Activated CD4-positive, alpha-beta T cell treated with anti-CD3 and anti-CD28 coated beads for 1 hour (primary cell): Measurements from ENCODE around the gene UBE2E2.
"Not testable (repeated sequence)": the region's sequence is repeated elsewhere in the genome, so short reads cannot be mapped to it uniquely, and the experiment has no call there.

Source experiments
- DNase-seq: peaks from one replicate; pipeline ENCODE4 v3.0.0-alpha.2; 2020

The UBE2E2 gene

DNA sequence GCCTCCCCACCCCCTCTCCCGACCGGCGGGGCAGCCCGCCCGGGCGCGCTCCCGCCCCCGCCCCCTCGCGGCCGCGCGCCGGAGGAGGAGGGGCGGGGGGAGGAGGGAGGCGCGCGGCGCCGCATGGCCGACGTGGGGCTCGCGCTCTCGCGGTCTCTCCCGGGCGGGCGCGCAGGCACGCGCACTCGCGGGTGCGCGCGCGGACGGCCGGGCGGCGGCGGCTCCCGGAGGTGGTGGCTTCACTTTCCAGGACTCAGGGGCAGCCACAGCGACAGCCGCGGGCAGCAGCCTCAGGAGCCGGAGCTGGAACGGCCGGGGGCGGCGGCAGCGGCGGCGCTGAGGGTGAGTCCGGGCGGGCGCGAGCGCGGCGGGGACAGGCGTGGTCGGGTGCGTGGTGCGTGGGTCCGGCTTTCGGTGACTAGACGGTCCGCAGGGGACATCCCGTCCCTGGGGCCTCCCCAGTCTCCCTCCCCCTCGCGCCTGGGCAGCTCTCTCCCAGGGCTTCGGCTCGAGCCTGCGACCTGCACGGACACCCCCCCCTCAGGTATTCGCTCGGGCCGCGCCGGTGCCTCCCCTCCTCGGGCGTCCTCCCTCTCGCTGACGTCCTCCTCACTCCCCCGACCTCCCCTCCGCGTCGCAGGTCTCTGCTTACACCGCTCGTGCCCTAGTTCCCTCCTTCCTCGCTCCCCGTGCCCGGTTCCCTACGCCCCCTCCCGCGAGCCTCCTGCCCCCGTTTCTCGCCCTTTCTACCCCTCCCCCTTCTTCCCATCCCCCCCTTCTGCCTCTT, at the start of gene UBE2E2:
TSS of gene UBE2E2 (plus strand) at position 407 of the 787 bp plus-strand sequence.
- peak; percentile 47 for DNase-seq

DNA sequence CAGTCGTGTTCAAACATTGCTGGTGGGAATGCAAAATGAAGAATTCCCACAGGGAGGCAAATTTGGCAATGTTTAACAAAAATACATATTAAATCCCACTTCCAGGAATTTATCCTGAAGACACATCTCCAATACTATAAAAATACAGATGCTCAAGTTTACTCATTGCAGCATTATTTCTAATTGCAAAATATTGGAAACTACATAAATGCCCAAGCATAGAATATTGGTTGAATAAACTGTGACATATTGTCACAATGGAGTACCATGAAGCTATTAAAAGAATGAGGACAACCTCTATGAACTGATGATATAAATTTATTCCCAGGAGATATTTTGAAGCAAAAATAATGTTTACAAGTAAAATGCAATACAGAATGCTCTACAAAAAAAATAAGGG, 49.7 kb upstream of the UBE2E2 start:
- no peak for DNase-seq

DNA sequence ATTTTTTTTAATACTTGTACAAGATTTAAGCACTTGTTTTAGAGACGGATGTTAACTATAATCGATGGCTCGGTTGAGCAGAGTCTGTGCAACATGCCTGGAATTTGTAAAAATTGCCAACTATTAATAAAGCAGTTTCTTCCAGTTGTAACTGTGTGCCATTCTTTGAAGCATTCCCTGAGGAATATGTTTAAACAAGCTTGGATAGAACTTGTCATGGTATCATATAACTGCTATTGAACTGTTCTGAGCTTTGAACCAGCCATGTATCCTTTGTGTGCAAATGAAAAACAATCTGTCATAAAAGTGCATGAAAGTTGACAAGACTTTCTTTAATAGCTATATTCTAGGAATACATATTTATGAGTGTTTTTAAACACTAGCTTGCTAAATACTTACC, 45.8 kb upstream of the UBE2E2 start:
- DNase-seq = no peak

DNA sequence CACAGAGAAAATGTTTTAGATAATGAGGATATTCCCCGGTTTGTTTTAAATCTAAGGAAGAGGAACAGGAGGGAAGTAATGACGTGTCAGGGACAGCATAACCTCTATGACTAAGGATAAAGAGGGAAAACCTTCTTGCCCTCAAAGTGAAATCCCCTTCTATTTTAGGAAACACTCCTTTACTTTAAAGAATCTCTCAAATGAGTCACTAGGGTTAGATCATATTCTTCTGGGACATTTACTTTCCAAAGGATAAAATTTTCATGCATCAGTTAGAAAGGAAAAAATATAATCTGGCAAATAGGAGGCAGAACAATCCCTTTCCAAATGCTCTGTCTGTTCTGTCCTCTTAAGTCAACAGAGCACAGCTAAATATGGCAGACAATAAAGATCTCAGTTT, 43.2 kb upstream of the UBE2E2 start:
- no peak for DNase-seq

DNA sequence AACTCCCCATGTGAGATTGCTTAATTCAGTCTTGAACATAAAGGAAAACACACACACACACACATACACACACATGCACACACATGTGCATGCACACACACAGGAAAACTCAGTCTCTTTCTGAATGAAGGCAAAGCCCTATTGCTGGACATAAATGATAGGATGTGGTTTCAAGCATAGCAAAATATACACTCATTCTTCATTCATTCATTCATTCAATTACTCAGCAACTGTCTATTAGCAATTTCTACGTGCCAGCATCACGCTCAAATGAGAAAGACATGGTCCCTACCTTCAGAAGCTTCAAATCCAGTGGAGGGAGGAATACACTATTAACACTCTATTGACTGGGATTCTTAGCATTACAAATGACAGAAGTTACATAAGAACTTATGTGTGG, 41.8 kb upstream of the UBE2E2 start:
- no peak for DNase-seq

DNA sequence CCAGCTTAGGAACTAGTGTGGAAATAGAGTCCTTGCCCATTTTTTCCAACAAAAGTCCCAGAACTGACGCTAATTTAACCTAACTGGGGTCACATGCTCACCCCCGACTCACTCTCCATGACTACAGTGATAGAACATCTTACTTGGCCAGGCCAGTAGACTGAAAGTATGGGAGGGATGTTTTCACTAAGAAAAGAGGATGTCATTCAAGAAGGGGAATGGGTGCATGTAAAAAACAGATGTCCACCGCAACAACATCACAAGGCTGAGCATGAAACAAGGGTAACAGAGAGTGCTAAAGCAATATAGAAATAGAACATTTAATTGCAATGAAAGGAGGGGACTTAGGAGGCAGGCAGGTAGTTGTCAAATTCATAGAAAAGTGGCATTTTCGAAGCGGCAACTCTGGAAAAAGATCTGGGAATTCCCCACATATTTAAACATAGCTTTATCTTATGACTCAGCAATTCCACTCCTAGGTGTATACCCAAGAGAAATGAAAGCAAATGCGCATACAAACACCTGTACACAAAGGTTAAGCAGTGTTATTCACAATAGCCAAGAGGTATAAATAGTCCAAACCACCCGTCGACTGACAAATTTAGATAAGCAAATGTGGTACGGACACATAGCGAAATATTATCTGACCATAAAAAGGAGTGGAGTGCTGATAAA, 41.1 kb upstream of the UBE2E2 start:
- no peak for DNase-seq

DNA sequence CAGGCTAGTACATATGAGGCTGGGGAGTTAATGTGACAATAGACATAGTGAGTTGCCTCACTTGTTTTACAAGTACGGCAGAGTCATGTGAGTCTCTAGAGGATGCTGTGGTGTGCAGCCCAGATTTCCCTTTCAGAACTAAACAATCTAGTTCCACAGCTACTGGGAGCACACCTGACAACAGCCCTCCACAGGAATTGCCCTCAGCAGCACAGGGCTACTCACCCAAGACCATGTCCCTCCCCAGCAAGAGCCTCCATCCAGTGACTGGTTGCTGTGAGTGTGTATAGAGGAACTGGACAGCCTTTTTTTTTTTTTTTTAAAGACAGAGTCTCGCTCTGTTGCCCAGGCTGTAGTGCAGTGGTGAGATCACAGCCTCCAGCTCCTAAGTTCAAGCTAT, 40.2 kb upstream of the UBE2E2 start:
- DNase-seq = no peak

DNA sequence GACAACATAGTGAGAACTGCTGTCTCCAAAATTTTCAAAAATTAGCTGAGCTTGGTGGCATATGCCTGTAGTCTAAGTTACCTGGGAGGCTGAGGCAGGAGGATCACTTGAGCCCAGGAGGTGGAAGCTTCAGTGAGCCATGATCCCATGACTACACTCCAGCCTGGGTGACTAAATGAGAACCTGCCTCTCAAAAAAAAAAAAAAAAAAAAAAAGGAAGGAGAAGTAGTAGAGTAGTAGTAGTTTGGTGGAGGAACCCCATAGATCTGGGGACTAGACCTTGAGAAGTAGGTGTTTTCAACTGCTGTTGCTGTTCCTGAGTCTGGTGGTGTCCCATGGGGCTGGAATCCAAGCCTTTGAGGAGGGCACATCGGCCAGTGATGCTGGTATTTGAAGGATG, 38.4 kb upstream of the UBE2E2 start:
- DNase-seq = no peak

DNA sequence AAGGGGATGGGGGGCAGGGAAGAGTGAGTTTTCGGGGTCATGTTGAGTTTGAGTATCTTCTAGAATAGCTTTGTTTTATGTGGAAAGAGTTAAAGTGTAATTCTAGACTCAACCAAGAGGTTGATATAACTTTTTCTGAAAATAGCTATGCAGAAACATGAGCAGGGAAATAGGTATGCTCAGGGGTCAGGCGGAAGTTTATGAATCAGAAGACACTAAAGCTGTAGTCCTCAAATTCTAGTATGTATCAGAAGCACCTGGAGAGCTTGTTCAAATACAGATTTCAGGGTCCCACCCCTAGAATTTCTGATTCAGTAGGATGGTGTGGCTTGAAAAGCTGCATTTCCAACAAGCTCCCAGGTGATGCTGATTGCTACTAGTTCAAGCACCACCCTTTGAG, 37.6 kb upstream of the UBE2E2 start:
- DNase-seq = no peak

DNA sequence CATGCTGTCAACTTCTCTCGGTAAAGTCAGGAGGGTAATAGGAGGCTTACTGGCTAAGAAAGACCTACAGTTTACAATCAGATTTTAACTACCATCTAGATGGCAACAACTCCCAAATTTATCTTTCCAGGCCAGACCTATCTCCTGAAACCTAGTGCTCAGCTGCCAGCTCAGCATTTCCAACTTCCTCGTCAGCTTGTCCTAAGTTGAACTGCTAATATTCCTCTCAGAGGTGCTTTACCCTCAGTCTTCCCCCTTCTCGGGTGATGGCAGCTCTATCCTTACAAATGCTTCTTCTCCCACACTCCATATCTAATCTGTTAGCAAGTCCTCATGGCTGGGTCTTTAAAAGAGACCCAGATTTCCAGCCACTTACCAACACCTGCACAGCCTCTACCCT, 36.9 kb upstream of the UBE2E2 start:
- no peak for DNase-seq

DNA sequence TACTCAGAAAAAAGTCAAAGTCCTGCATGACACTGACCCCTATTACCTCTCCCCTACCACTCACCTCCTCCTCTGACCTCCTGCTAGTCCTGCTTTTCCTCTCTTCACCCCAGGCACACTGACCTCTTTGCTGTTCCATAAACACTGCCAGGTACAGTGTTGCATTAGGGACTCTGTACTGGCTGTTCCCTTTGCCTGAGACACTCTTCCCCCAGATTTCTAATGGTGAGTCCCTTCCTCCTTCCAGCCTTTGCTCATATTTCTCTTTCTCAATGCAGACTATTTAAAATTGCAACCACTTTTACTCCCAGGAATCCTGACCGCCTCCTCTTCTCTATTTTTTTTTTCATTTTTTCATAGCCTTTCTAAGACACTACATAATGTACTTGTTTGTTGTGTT, 36.3 kb upstream of the UBE2E2 start:
- no peak for DNase-seq

DNA sequence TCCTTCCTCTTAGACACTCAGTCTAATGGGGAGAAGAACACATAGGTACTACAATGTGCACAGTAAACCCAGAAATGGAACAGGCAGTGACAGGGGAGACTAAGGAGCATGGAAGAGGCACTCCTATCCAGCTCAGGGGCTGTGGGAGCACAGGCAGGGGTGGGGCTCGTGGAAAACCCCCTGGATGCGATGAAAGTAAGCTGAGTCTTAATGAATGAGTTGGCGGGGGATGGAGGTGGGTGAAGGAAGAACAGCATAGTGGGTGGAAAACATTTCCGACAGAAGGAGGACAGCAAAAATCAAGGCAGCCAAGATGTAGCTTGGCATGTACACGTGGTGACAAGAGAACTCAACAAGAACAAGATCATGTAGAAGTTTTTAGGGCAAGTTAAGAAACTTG, 33.6 kb upstream of the UBE2E2 start:
- DNase-seq = no peak

DNA sequence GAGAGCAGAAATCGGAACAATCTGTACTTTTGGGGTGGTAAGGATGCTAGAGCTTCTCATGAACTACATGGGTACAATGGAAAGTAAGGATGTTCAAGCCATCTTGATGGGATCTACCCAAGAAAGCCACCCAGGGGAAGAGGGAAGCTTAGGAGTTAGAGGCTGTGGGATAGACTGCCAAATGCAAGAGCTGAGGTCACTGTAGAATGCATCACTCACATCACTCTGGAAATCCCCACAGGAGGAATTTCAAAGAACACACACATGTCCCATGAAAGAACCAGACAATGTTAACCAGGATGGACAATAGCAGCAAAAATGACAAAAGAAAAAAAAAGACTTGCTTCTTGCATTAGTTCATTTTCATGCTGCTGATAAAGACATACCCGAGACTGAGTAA, 32.8 kb upstream of the UBE2E2 start:
- no peak for DNase-seq

DNA sequence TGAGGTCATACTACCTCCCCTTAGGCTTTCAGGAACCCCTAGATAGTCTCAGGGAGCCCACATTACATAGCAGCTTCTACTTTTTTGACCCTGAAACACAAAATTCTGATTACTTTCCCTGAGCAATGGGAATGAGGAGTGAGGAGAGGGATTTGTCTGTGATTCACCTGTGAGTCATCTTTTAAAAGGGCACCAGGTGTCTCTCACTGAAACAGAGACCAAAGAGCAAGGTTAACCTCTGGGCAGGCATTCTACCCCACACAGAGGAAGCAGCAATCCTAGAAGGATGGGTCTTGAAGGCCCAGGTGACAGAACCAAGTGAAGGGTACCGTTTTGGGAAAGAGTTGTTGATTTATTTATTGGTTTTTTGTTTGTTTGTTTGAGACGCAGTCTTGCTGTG, 31.1 kb upstream of the UBE2E2 start:
- no peak for DNase-seq

DNA sequence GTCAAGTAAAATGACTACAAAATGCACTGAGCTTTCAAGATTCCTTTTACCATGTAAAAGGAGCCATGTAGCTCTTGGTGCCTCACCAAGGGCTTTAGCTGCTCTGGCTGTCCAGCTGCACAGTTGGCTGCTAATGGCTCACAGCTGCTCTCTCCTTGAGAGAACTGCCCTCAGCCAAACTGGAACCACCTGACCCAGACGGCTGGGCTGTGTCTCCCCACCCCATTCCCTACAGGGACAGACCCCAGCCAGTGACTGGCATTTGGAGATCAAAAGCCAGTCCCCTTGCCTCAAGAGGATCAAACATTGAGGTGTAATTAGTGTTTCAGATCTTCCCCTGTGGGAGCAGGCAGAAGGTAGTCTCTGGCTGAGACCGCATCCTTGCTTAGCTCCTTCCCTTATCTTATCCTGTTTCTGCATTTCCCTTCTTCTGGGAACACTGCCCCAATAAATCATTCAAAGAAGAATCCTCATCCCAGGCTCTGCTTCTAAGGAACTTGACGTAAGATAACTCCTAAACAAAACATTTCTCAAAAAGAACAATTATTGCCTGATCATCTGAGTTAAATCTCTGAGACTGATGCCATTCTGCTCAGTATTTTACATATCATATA, 28.6 kb upstream of the UBE2E2 start:
- DNase-seq = no peak

DNA sequence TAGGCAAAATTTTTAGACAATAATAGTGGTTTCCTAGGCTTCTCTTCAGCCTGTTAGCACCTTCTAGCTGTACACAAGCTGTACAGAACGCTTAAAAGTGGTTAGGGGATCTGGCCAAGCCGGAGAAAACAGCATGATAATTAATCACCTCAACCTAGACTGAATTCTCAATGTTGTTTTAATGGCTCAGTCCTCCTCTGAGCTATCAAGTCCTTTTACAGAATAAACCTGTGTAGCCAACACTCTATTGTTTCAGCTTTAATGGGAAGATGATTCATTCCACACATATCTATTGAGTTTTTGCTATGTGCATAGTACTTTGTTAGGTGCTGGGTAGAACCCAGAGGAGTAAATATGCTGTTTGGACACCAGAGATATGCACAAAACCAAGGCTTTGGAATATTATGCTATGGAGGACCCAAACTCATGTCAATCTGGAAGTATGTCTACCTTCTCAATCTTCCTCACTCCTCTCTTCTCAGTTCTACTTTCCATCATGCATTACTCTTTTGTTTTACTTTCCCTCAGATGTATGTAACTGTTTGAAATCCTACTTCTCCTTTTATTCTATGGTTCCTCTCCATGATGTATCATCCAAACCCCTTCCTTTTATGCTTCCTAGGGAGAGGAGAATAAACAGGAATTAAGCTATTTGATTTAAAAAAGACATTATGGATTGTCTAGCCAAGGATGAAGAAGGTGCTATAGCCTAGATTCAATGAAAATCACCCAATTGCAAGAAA, 27.6 kb upstream of the UBE2E2 start:
- no peak for DNase-seq

DNA sequence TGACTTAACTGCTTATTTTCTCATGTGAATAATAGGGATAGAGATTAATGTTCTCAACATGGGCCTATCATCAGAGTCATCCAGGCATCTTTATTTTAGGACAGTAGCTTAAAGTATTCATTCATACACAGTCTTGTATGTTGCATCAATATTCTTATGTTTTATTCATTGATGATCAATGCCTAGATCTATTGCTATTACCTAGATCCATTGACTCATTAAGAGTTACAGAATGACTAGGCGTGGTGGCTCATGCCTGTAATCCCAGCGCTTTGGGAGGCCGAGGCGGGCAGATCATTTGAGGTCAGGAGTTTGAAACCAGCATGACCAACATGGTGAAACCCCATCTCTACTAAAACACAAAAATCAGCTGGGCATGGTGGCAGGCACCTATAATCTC, 26.3 kb upstream of the UBE2E2 start:
- DNase-seq = not testable (repeated sequence)

DNA sequence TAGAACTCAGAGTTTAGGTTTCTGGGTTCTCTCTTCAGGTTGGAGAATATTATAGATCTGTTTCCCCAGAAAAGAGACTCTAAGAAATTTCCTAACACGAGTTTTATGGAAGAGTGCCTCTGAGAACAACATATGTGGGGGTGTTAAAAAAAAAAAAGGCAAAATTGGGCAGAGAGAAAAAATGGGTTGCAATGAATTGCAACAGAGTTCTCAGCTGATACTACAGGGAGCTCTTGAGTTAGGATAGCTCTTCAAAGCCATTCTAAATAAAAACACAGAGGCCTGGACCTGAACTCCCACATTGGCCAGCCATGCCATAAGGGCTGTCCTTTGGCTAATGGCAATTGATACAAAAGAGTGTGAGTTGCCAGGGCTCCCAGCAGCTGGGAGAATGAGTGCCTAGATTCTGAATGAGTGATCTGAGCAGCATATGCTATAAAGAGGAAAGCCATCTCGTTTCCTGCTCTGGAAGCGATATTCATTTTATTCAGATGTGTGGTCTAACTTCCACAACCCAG, 20.1 kb upstream of the UBE2E2 start:
- DNase-seq = no peak

DNA sequence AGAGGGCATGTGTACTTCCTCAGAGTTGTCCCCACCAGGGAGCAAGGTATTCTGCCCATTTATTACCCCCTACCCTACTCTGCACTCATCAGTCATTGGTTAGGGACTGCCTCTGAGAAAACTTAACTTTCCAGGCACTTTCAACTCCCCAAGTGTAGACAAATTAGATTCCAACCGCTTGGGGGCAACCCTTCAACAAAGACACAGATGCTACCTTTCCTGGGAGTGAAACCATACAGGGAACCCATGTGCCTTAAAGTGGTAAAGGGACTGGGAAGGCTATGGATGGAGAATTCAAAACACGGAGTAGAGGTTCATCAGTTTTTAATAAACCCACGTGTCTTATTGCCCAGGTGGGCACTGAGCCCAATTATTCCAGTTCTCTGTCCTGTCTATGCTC, 19.4 kb upstream of the UBE2E2 start:
- DNase-seq = no peak

DNA sequence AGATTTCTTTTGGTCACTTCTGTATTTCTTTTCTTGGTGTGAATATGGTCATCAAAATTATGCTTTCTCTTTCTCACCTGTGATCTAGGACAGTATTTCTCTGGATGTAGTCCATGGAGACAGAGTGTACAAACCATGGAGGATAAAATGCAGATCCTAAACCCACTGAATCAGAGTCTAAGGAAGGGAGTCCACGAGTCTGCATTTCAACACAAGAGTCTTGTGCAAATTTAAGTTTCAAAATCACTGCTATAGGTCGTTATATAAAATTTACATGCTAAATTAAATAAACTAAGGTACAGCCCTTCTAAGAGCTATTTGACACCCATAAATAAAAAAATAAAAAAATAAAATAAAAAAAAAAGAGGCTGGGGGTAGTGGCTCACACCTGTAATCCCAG, 17.3 kb upstream of the UBE2E2 start:
- no peak for DNase-seq

DNA sequence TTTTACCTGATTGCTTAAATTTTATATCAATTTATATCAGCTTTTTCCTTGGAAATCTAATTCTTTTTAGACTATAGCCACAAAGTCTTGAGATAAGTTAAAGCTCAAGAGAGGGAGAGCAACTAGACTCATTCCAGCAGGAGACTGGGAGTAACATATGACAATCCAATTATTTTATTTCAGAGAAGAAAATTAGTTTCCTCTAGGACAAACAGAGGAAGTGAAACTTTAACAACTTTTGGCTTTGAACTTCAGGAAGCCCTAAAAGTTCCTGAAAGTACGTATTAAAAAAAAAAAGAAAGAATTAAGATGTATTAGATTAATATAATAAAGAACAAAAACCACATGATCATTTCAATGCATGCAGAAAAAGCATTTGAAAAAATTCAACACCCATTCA, 13.9 kb upstream of the UBE2E2 start:
- no peak for DNase-seq

DNA sequence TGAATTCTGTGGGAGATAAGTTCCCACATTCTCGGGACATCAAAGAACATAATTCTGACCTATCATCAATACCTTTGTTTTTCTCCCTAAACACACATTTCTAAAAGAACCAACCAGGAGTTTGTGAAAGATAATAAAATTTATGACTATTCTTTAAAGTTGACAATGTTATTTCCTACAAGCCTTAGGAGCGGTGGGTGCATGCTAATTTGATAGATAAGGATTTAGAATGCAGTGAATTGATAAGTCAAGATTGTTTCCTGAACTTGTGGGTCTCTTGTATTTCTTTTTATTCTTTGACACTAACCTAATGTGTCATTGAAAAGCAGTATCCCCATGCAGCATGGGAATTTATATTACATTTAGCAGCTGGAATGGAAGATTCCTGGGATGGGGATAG, 10.3 kb upstream of the UBE2E2 start:
- no peak for DNase-seq

DNA sequence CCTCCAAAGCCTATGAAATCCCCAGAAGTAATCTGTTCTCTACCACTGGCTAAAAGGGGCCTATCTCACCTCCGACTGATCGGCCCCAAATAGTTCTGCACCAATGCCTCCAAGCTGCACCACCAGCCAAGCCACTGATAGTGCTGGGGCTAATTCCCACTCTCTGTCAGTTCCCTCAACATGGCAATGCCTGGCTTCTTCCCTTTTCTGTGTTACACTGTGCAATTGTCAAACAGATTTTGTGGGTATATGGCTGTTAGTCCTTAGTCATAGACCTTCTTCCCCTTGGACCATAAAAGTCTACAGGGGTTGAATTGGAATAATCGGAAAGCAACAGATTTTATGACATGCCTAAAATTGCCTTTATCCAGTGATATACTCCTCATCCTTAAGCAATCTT, 9.3 kb upstream of the UBE2E2 start:
- DNase-seq = no peak
